BE2C (cell line): Measurements from ENCODE around the gene CACUL1.

Experiments used
- DNase-seq: peaks from one replicate; pipeline ENCODE4 v3.0.0-alpha.2; 2020
- H3K27me3 ChIP-seq: fragments of 250-450 bp; sonication (Bioruptor Pico); 2 replicates; pipeline ENCODE4 v1.5.1; 2020; ENCODE audit warnings: mild to moderate bottlenecking
- H3K36me3 ChIP-seq: fragments of 250-450 bp; sonication (Bioruptor Pico); 2 replicates; pipeline ENCODE4 v1.5.1; 2020; ENCODE audit warnings: mild to moderate bottlenecking
- H3K4me1 ChIP-seq: fragments of 250-450 bp; sonication (Bioruptor Pico); 2 replicates; pipeline ENCODE4 v1.5.1; 2020
- H3K4me3 ChIP-seq: 2 replicates; pipeline ENCODE4 v1.5.1; 2011; ENCODE audit warnings: low read depth, low read length
- H3K9me3 ChIP-seq: fragments of 250-450 bp; sonication (Bioruptor Pico); 2 replicates; pipeline ENCODE4 v1.5.1; 2020
- CTCF ChIP-seq: IDR thresholded peaks from 2 replicates; pipeline ENCODE4 v1.5.1; 2012; ENCODE audit warnings: mild to moderate bottlenecking, low read depth, low read length

CACUL1 gene

GRCh38 chr10:118735294-118735693 lies 19.5 kb downstream of the CACUL1 start:
- Histone ChIP-seq H3K4me3 (no peak overlapping the region), H3K4me1 (peaks cover 8% of the 10 kb centered on the region), H3K9me3 (no peaks in the 10 kb centered on the region), H3K27me3 (no peaks in the 10 kb centered on the region), H3K36me3 (no peaks in the 10 kb centered on the region)
- TF ChIP-seq CTCF: no peak
- no peak for DNase-seq

- no peak for DNase-seq
- no peak overlapping the region for H3K4me3 ChIP-seq
- peak; percentile 48 for TF ChIP-seq CTCF
- peaks cover 16% of the 10 kb centered on the region for H3K4me1 ChIP-seq
- peaks cover 5% of the 10 kb centered on the region; the same call in 1 of the 2 replicates for H3K36me3 ChIP-seq
- no peaks in the 10 kb centered on the region for H3K27me3 ChIP-seq
- H3K9me3 ChIP-seq: no peaks in the 10 kb centered on the region
Measured at GRCh38 chr10:118734475-118734874, 20.3 kb downstream of the CACUL1 start.

GRCh38 chr10:118732245-118733165 lies 22.3 kb downstream of the CACUL1 start:
- Histone ChIP-seq H3K27me3 (no peaks in the 10 kb centered on the region), H3K4me3 (no peak overlapping the region), H3K36me3 (peaks cover 5% of the 10 kb centered on the region; the same call in 1 of the 2 replicates), H3K9me3 (no peaks in the 10 kb centered on the region), H3K4me1 (peaks cover 20% of the 10 kb centered on the region)
- no peak for TF ChIP-seq CTCF
- DNase-seq: no peak

- TF ChIP-seq CTCF: no peak
- H3K4me3 ChIP-seq: no peak overlapping the region
- DNase-seq: no peak
- no peaks in the 10 kb centered on the region for H3K27me3 ChIP-seq
- H3K4me1 ChIP-seq: peaks cover 29% of the 10 kb centered on the region
- peaks cover 5% of the 10 kb centered on the region; the same call in 1 of the 2 replicates for H3K36me3 ChIP-seq
- H3K9me3 ChIP-seq: no peaks in the 10 kb centered on the region
Measured at GRCh38 chr10:118730756-118731456, 23.9 kb downstream of the CACUL1 start.

GRCh38 chr10:118729641-118730258 lies 25.0 kb downstream of the CACUL1 start:
- H3K27me3 ChIP-seq: no peaks in the 10 kb centered on the region
- peaks cover 27% of the 10 kb centered on the region for H3K4me1 ChIP-seq
- no peak for DNase-seq
- peaks cover 5% of the 10 kb centered on the region; the same call in 1 of the 2 replicates for H3K36me3 ChIP-seq
- TF ChIP-seq CTCF: no peak
- no peaks in the 10 kb centered on the region for H3K9me3 ChIP-seq
- H3K4me3 ChIP-seq: no peak overlapping the region
